ENCODE measurements around the gene OSBPL10.

- TF ChIP-seq PATZ1 (CRISPR knock-in tag; IDR thresholded peaks at IDR 0.05; ENCODE audit: borderline replicate concordance) (no peak), ZFP30 (CRISPR knock-in tag; IDR thresholded peaks at IDR 0.05) (no peak), ZC3H10 (CRISPR knock-in tag; IDR thresholded peaks at IDR 0.05) (no peak), ZNF70 (CRISPR knock-in tag; IDR thresholded peaks at IDR 0.05) (no peak), ZFP3 (CRISPR knock-in tag; IDR thresholded peaks at IDR 0.05) (no peak), TOX (CRISPR knock-in tag; IDR thresholded peaks at IDR 0.05; ENCODE audit: borderline replicate concordance) (no peak), CREB5 (CRISPR knock-in tag; IDR thresholded peaks at IDR 0.05; ENCODE audit: low read depth) (no peak), ZNF565 (CRISPR knock-in tag; conservative IDR thresholded peaks at IDR 0.05; ENCODE audit: low read depth) (no peak), TSHZ2 (CRISPR knock-in tag; IDR thresholded peaks at IDR 0.05) (no peak), SNAI2 (CRISPR knock-in tag; IDR thresholded peaks at IDR 0.05) (no peak), ARNTL (CRISPR knock-in tag; IDR thresholded peaks at IDR 0.05; ENCODE audit: borderline replicate concordance, low read depth) (no peak), PPARA (CRISPR knock-in tag; IDR thresholded peaks at IDR 0.05; ENCODE audit: borderline replicate concordance) (no peak), ISL1 (CRISPR knock-in tag; IDR thresholded peaks at IDR 0.05) (no peak)
Measured at GRCh38 chr3:31725976-31726375, 255.1 kb downstream of the OSBPL10 start.

Data from SK-N-SH treated with all-trans-retinoic acid at 6 μM for 48 hours (cell line).